Putamen (tissue), 1 donor: ENCODE data around the gene NPFFR1.
"Not testable (repeated sequence)": the region's sequence is repeated elsewhere in the genome, so short reads cannot be mapped to it uniquely, and the experiment has no call there.

ENCODE experiments used
- DNase-seq: peaks from one replicate; pipeline ENCODE4 v3.0.0-alpha.2; 2016; ENCODE audit warnings: low spot score

The NPFFR1 gene

DNA sequence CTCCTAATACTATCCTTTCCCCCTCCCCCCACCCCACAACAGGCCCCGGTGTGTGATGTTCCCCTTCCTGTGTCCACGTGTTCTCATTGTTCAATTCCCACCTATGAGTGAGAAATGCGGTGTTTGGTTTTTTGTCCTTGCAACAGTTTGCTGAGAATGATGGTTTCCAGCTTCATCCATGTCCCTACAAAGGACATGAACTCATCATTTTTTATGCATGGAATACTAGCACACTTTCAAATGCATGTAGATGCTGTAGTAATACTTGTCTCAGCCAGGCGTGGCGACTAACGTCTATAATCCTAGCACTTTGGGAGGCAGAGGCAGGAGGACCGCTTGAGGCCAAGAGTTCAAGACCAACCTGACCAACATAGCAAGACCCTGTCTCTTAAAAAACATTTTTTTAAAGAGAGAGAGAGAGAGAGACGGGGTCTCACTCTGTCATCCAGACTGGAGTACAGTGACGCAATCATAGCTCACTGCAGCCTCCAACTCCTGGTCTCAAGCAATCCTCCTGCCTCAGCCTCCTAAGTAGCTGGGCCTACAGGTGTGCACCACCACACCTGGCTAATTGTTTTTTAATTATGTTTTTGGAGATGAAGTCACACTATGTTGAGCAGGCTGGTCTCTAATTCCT, 60.9 kb downstream of the NPFFR1 start:
- DNase-seq: not testable (repeated sequence)

DNA sequence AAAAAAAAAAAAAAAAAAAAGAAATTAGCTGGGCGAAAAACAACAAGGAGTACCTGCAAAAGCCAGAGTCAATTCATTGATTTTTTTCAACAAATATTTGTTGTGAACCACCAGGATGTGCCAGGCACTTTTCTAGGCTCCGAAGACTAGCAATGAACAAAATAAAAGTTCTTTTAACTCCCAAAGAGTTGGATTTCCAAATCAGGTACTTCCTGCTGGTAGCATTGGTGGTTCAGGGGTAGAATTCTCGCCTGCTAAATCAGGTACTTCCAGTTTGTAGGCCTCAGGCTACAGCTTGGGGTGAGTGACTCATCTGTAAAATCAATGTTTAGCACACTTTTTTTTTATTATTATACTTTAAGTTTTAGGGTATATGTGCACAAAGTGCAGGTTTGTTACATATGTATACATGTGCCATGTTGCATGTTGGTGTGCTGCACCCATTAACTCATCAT, 61.4 kb downstream of the NPFFR1 start:
- DNase-seq: no peak

DNA sequence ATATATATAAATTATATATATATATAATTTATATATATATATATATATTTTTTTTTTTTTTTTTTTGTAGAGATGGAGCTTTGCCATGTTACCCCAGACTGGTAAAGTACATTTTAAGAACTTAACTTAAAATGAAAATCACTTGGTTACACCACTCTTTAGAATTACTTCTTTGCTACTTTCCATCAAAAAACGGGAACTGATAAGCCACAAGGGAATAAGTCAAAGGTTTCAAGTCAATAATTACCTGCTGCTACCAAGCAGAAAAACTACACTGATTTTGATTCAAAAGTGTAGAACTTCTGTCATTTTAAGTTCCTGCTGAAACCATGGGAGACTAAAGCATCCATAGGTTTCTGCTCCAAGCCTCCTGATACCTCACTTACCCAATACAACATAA, 62.8 kb downstream of the NPFFR1 start:
- no peak for DNase-seq

DNA sequence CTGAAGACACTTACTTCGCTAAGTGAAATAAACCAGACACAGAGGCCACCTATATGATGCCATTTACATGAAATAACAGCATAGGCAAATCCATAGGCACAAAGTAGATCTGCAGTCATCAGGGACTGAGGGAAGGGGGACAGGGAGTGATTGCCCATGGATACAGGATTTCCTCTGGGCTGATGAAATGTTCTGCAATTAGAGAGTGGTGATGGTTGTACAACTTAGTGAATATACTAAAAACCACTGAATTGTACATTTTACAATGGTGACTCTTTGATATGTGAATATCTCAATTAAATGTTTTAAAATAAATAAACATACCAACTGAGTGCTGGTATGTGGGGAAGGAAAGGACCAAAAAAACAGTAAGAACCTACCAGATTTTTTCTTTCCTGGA, 70.9 kb downstream of the NPFFR1 start:
- DNase-seq: no peak

DNA sequence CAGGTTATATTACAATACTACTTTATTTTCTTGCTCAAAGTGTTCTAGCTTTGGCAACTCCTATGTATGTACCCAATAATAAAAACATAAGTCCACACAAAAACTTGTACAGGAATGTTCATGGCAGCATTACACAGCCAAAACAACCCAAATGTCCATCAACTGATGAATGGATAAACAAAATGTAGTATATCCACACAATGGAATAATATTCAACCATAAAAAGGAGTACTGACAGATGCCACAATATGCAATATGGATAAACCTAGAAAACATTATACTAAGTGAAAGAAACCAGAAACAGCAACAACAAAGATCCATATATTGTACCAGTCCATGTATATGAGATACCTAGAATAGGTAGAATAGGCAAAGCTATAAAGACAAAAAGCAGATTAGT, 71.5 kb downstream of the NPFFR1 start:
- no peak for DNase-seq

DNA sequence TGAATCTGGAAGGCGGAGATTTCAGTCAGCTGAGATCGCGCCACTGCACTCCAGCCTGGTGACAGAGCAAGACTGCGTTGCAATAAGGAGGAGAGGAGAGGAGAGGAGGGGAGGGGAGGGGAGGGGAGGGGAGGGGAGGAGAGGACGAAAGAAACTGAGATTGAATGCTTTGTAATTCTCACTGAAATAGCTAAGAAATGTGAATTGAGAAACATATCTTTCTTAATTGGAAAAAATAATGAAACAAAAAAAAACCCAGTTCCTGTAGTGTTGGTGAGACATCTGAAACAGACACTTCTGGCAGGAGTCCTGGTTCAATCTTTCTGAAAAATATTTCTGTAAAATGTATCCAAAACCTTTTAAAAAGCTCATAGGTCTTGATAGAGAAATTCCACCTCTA, 77.0 kb downstream of the NPFFR1 start:
- DNase-seq: no peak

DNA sequence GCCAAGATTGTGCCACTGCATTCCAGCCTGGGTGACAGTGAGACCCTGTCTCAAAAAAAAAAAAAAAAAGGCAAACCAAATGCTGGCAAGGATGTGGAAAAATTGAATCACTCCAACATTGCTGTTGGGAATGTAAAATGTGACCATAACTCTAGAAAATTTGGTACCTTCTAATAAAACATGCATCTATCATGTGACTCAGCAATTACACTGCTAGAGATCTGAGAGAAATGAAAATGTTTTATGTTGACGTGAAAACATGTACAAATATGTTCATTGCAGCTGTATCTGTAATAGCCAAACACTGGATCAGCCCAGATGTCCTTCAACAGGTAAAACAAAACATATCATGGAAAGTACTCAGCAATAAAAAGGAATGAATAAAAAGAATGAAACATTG, 82.7 kb downstream of the NPFFR1 start:
- no peak for DNase-seq

DNA sequence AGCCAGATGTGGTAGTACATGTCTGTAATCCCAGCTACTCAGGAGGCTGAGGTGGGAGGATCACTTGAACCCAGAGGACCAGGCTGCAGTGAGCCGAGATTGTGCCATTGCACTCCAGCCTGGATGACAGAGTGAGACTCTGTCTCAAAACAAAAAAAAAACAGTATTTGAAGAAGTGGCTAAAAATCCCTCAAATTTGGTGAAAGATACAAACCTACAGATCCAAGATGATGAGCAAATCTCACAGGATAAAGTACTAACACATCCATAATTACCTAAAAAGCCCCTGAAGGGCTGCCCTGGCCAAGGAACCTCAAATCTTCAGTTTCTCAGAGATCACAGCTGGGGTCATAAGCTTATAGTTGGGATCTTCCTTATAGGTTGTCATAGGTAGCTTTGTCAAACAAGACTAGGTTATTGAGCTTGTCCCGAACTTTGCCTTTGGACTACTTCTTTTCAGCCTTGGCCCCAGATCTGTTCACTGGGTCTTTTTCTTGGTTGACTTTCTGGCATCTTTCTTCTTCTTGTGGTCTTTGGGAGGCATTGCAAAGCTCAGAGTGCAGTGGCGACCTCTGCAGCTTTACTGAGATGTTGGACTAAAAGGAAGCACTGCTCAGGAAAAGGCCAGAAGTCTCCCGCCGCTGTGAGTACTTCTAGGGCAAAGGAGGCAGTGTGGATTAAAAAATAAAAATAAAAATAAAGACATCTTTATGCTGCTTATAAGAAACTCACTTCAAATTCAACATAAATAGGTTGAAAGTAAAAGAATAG, 84.9 kb downstream of the NPFFR1 start:
- DNase-seq: no peak
